ENCODE results near the gene TEX2. TPM values are rescaled to one million over a fixed set of nuclear protein-coding genes. Genes with fewer than 3 reads are reported as not detected.
"Not testable (repeated sequence)": the region's sequence is repeated elsewhere in the genome, so short reads cannot be mapped to it uniquely, and the experiment has no call there.

The TEX2 gene
- total RNA-seq, 1 donor from 2014 or later: 8.1 TPM

- H3K27me3 Mint-ChIP-seq: no peaks in the 10 kb centered on the region
- no peaks in the 10 kb centered on the region for H3K9me3 Mint-ChIP-seq
- POLR2A ChIA-PET: no interaction called here
- DNase-seq: no peak
- CTCF ChIA-PET: no interaction called here
- H3K36me3 Mint-ChIP-seq (ENCODE audit: low read depth): no peaks in the 10 kb centered on the region
- no peaks in the 10 kb centered on the region for H3K4me1 Mint-ChIP-seq
- H3K27ac Mint-ChIP-seq: no peak overlapping the region
- no peak overlapping the region for H3K4me3 Mint-ChIP-seq
- TF ChIP-seq CTCF (IDR thresholded peaks at IDR 0.05): no peak
- ATAC-seq (ENCODE audit: low read depth): no peak
- intact Hi-C loops (cut with micrococcal nuclease): no loop called here
Measured at GRCh38 chr17:64223931-64224629, 39.0 kb downstream of the TEX2 start.

DNA sequence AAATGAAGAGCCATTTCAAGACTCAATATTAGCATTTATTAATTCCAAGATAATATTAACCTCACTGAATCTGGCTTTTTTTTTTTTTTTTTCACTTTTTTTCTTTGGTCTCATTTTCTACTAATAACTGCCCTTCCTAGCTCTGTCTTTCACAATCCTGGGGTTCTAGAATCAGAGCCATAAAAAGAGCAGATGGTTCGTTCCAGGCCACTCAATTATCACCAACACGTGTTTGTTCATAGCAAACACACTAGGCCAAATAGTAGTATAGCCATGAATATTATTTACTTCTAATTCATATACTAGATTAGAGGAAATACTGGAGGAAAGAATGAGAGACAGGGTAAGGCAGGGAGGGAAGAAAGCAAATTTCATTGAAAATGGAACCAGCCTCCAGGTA is 39.8 kb downstream of the TEX2 start:
- TF ChIP-seq CTCF (IDR thresholded peaks at IDR 0.05): no peak
- Mint-ChIP-seq H3K27me3 (no peaks in the 10 kb centered on the region), H3K4me1 (peaks cover 5% of the 10 kb centered on the region), H3K36me3 (ENCODE audit: low read depth) (no peaks in the 10 kb centered on the region), H3K4me3 (no peak overlapping the region), H3K27ac (no peak overlapping the region), H3K9me3 (no peaks in the 10 kb centered on the region)
- no peak for DNase-seq
- POLR2A ChIA-PET: interaction anchor here (0.6 kb wide), 1 partner anchor 356 kb away, joined by 3 read pairs; no protein-coding TSS in a partner anchor
- no peak for ATAC-seq (ENCODE audit: low read depth)
- intact Hi-C loops (cut with micrococcal nuclease): no loop called here
- CTCF ChIA-PET: no interaction called here

DNA sequence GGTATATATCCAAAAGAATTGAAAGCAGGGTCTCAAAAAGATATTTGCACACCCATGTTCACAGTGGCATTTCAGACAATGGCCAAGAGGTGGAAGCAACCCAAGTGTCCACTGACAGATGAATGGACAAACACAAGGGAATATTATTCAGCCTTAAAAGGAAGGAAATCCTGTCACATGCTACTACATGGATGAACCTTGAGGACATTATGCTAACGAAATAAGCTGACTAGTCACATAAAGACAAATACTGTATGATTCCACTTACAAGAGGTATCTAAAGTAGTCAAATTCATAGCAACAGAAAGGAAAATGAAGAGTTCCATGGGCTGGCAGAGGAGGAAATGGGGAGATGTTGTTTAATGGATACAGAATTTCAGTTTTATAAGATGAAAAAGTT is 41.4 kb downstream of the TEX2 start:
- intact Hi-C loops (cut with micrococcal nuclease): no loop called here
- Mint-ChIP-seq H3K9me3 (no peaks in the 10 kb centered on the region), H3K4me3 (no peak overlapping the region), H3K4me1 (peaks cover 20% of the 10 kb centered on the region), H3K27me3 (no peaks in the 10 kb centered on the region), H3K27ac (no peak overlapping the region), H3K36me3 (ENCODE audit: low read depth) (no peaks in the 10 kb centered on the region)
- ATAC-seq (ENCODE audit: low read depth): no peak
- ChIA-PET POLR2A (no interaction called here), CTCF (no interaction called here)
- no peak for DNase-seq
- no peak for TF ChIP-seq CTCF (IDR thresholded peaks at IDR 0.05)

GRCh38 chr17:64220604-64221003 is 42.5 kb downstream of the TEX2 start:
- H3K27ac Mint-ChIP-seq; ATAC-seq (ENCODE audit: low read depth); CTCF ChIA-PET: not testable (repeated sequence)

DNA sequence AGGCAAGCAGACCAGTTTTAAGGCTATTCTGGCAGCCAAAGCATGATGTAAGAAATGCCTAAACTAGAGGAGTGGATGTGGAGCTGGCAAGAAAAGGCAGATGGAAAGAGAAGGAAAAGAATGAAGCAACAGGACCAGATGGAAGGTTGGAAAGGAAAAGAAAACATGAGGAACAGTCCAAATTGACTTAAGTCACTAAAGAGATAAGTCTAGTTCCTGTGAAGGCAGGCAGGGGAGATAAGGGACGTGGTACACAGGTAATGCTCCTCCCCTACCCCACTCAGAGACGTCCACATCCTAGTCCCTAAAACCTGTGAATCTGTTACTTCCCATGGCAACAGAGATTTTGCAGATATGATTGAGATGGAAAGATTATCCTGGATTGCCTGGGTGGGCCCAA is 43.5 kb downstream of the TEX2 start:
- intact Hi-C loops (cut with micrococcal nuclease): loop anchor here (5.0 kb wide), 2 partner anchors 72 to 192 kb away; no protein-coding TSS in a partner anchor
- no peaks in the 10 kb centered on the region for H3K27me3 Mint-ChIP-seq
- peaks cover 31% of the 10 kb centered on the region for H3K4me1 Mint-ChIP-seq
- H3K27ac Mint-ChIP-seq: no peak overlapping the region
- no peak for TF ChIP-seq CTCF (IDR thresholded peaks at IDR 0.05)
- CTCF ChIA-PET: no interaction called here
- ATAC-seq (ENCODE audit: low read depth) (no peak), DNase-seq (no peak)
- POLR2A ChIA-PET: no interaction called here
- H3K4me3 Mint-ChIP-seq: no peak overlapping the region
- H3K9me3 Mint-ChIP-seq: no peaks in the 10 kb centered on the region
- H3K36me3 Mint-ChIP-seq (ENCODE audit: low read depth): no peaks in the 10 kb centered on the region

More at GRCh38 chr17:64220604-64221003, 42.5 kb downstream of the TEX2 start:
- intact Hi-C loops (cut with micrococcal nuclease); H3K4me3 Mint-ChIP-seq; H3K36me3 Mint-ChIP-seq (ENCODE audit: low read depth); POLR2A ChIA-PET; DNase-seq; H3K9me3 Mint-ChIP-seq; H3K27me3 Mint-ChIP-seq: not testable (repeated sequence)
- H3K4me1 Mint-ChIP-seq: peaks cover 28% of the 10 kb centered on the region

All from activated B cell treated with CpG ODN at 0.5 μM for 24 hours (primary cell).